Activated CD8-positive, alpha-beta T cell treated with anti-CD3 and anti-CD28 coated beads for 36 hours (primary cell): ENCODE results near the gene PREX1. TPM values are rescaled to one million over a fixed set of nuclear protein-coding genes. Genes with fewer than 3 reads are reported as not detected.

Source experiments
- ATAC-seq: fragments of 200-7000 bp; cut with Tn5 transposase; one replicate; pipeline ENCODE4 v1.10.0; 2021; ENCODE audit warnings: mild to moderate bottlenecking, moderate library complexity
- CTCF ChIA-PET: fragments of 350-600 bp; sonication (Branson Sonifier 250); formaldehyde crosslinking; loops from one replicate; lab custom pipeline; 2021; ENCODE audit warnings: antibody characterized with exemption; lab: Charles Lee
- POLR2A ChIA-PET: fragments of 350-600 bp; sonication (Branson Sonifier 250); formaldehyde crosslinking; loops from one replicate; lab custom pipeline; 2021; ENCODE audit warnings: antibody characterized with exemption; lab: Charles Lee
- DNase-seq: peaks from one replicate; pipeline ENCODE4 v3.0.0-alpha.2; 2020
- H3K27ac Mint-ChIP-seq: one replicate; pipeline ENCODE4 v1.8.0; 2021; ENCODE audit warnings: mild to moderate bottlenecking, mixed read lengths
- H3K27me3 Mint-ChIP-seq: one replicate; pipeline ENCODE4 v1.8.0; 2021; ENCODE audit warnings: mixed read lengths
- H3K36me3 Mint-ChIP-seq: one replicate; pipeline ENCODE4 v1.8.0; 2021; ENCODE audit warnings: low read depth, mixed read lengths
- H3K4me1 Mint-ChIP-seq: one replicate; pipeline ENCODE4 v1.8.0; 2021; ENCODE audit warnings: low read depth, mixed read lengths
- H3K4me3 Mint-ChIP-seq: one replicate; pipeline ENCODE4 v1.8.0; 2021; ENCODE audit warnings: mild to moderate bottlenecking, moderate library complexity, mixed read lengths
- H3K9me3 Mint-ChIP-seq: one replicate; pipeline ENCODE4 v1.8.0; 2021; ENCODE audit warnings: mixed read lengths
- CTCF ChIP-seq: fragments of 200-600 bp; IDR thresholded peaks from one replicate; pipeline ENCODE4 v1.8.0; 2022; ENCODE audit warnings: antibody characterized with exemption, mild to moderate bottlenecking
- intact Hi-C: fragments of 100-400 bp; cut with micrococcal nuclease; formaldehyde crosslinking; loops from one replicate; pipeline ENCODE4 v1.10.0; 2022
- total RNA-seq, 2 experiments: library from RNA; stranded (reverse); gene quantifications; one replicate each; pipeline ENCODE4 v1.2.3, GENCODE V29; 2021

Gene PREX1
- total RNA-seq, 2 experiments from 2014 or later, result 79.7 to 80.5 TPM

- Mint-ChIP-seq H3K9me3 (no peaks in the 10 kb centered on the region), H3K27ac (no peak overlapping the region), H3K4me1 (no peaks in the 10 kb centered on the region), H3K4me3 (no peak overlapping the region), H3K36me3 (peaks cover 43% of the 10 kb centered on the region), H3K27me3 (no peaks in the 10 kb centered on the region)
- DNase-seq (no peak), ATAC-seq (no peak)
- no peak for TF ChIP-seq CTCF
- POLR2A ChIA-PET, result no interaction called here
- intact Hi-C loops, result no loop called here
- CTCF ChIA-PET, result no interaction called here
These were observed 182.1 kb downstream of the PREX1 start for GRCh38 chr20:48645666-48646065.

GRCh38 chr20:48644286-48644828, 183.4 kb downstream of the PREX1 start:
- Mint-ChIP-seq H3K27me3 (no peaks in the 10 kb centered on the region), H3K27ac (no peak overlapping the region), H3K4me1 (no peaks in the 10 kb centered on the region), H3K4me3 (no peak overlapping the region), H3K9me3 (no peaks in the 10 kb centered on the region), H3K36me3 (peaks cover 42% of the 10 kb centered on the region)
- TF ChIP-seq CTCF, result no peak
- DNase-seq, result no peak
- ATAC-seq, result no peak
- ChIA-PET POLR2A (no interaction called here), CTCF (interaction anchor here (0.8 kb wide), 1 partner anchor 13 kb away, joined by 4 read pairs; no protein-coding TSS in a partner anchor)
- intact Hi-C loops, result no loop called here

GRCh38 chr20:48642105-48642880, 185.5 kb downstream of the PREX1 start:
- intact Hi-C loops, result no loop called here
- Mint-ChIP-seq H3K4me3 (no peak overlapping the region), H3K27me3 (no peaks in the 10 kb centered on the region), H3K36me3 (peaks cover 35% of the 10 kb centered on the region), H3K4me1 (no peaks in the 10 kb centered on the region), H3K9me3 (no peaks in the 10 kb centered on the region), H3K27ac (no peak overlapping the region)
- no peak for TF ChIP-seq CTCF
- POLR2A ChIA-PET, result interaction anchor here (0.6 to 0.9 kb wide), 2 partner anchors 10 to 12 kb away, joined by 3 read pairs; no protein-coding TSS in a partner anchor
- ATAC-seq (no peak), DNase-seq (no peak)
- CTCF ChIA-PET, result interaction anchor here (1.5 to 2.1 kb wide), 2 partner anchors 22 to 263 kb away, joined by 4 to 5 read pairs; no protein-coding TSS in a partner anchor

- intact Hi-C loops, result no loop called here
- no peak overlapping the region for H3K27ac Mint-ChIP-seq
- H3K36me3 Mint-ChIP-seq, result peaks cover 30% of the 10 kb centered on the region
- H3K27me3 Mint-ChIP-seq, result no peaks in the 10 kb centered on the region
- H3K4me3 Mint-ChIP-seq, result no peak overlapping the region
- H3K9me3 Mint-ChIP-seq, result no peaks in the 10 kb centered on the region
- H3K4me1 Mint-ChIP-seq, result no peaks in the 10 kb centered on the region
- no peak for TF ChIP-seq CTCF
- ChIA-PET CTCF (interaction anchor here (0.8 to 1.0 kb wide), 2 partner anchors 17 to 21 kb away, joined by 3 read pairs; no protein-coding TSS in a partner anchor), POLR2A (no interaction called here)
- DNase-seq (no peak), ATAC-seq (no peak)
These were observed 186.9 kb downstream of the PREX1 start for GRCh38 chr20:48640871-48641270.

GRCh38 chr20:48639899-48640298, 187.9 kb downstream of the PREX1 start:
- ATAC-seq (no peak), DNase-seq (no peak)
- Mint-ChIP-seq H3K4me3 (no peak overlapping the region), H3K9me3 (no peaks in the 10 kb centered on the region), H3K27ac (peak overlapping the region; percentile 4), H3K4me1 (no peaks in the 10 kb centered on the region), H3K36me3 (peaks cover 33% of the 10 kb centered on the region), H3K27me3 (no peaks in the 10 kb centered on the region)
- TF ChIP-seq CTCF, result no peak
- ChIA-PET POLR2A (no interaction called here), CTCF (interaction anchor here (0.8 to 1.0 kb wide), 2 partner anchors 18 to 20 kb away, joined by 3 read pairs; no protein-coding TSS in a partner anchor)
- intact Hi-C loops, result no loop called here
